ENCODE measurements around the gene ATG10.

The ATG10 gene

GRCh38 chr5:82285206-82285605 is 313.4 kb downstream of the ATG10 start:
- DNase-seq = no peak

- DNase-seq = no peak
Measured at GRCh38 chr5:82287625-82288024, 315.8 kb downstream of the ATG10 start.

- DNase-seq = no peak
Measured at GRCh38 chr5:82290005-82290404, 318.2 kb downstream of the ATG10 start.

DNA sequence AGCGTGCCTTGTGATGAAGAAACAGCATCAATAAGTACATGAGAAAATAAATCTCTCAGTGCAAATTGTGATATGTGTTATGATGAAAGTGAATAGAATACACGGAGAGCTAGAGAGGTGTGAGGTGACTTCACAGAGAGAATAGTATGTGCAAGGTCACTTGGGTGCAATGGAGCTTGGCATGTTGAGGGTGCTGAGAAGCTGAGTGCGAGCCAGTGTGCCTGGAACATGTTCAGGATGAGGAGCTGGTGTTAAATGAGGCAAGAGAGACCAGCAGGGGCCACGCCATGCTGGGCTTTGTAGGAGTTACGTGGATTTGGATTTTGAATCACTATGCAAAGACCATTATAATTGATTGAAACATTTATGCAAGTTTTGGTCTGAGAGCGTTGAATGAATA is 319.1 kb downstream of the ATG10 start:
- DNase-seq = no peak

DNA sequence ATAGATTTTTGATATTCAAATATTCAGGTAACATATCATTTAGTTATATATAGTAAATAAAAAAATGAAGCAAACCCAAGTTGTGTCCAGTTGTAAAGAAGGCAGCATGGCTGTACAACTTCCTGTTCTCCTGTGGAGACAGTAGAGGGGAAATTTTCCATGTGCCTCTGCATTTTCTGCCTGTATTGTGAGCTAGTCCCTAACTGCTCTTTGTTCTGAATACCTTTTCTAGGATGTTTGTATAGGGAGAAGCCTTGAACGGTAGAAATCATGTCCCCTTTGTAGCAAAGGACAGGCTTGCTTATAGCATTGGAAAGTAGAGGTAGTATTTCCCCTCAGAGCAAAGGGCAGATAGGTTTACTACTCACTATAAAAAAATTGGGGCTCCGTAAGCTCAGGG is 319.6 kb downstream of the ATG10 start:
- DNase-seq = no peak

DNA sequence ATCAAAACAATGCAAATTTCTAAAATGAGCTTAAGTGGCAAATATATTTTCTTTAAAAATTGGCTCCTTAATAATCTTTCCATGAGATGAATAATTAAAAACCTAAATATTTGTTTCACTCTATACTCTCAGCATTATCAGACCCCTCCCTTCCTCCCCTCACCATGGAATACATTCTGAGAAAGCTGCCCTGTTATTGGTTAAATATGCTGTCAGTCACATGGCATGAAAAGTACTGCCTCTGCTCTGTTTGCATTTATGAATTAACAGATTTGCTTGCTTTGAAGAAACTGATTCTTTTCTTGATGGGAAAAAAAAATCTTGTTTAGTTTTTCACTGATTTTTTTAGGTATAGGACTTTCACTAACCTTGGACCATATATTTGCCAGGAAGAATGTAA is 323.3 kb downstream of the ATG10 start:
- DNase-seq = no peak

DNA sequence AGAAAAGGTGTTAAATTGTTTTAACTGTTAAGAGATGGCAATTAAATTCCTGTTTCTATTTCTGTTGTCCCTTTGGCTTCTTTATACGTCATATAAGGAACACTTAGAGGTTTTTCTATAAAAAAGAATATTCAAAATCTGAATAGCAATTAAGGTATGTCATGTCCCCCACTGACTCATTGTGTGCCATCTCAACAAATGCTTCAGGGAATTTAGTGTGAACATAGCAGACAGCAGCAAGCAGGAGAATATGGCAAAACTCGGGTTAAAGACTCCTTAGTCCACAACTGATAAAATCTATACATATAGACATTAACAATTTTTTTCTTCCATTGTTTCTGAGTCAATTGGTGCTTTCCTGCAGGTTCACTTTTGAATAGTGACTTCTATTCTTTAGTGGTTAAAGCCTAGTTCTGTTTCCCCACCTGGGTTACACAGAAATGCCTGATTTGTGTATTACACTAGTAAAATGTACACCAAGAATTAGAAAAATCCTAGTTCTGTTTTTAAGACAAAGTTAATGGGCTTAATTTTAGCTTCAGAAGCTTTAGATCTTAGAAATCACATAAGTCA is 324.2 kb downstream of the ATG10 start:
- DNase-seq = no peak

DNA sequence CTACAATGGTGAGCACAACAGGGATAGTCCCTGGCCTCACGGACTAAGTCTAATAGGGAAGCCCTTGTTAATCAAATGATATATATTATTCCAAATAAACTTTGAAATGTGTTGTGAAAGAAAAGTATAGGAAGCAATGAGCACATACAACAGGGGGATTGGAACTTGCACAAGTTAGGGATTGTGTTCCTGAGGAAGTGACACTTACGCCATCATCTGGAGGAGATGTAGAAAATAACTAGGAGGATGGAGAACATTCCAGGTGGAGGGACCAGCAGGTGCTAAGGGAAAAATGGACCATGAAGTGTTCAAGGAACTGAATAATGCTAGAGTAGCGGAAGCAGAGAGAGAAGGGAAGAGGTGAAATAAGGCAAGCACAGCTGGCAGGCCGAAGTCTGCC is 325.1 kb downstream of the ATG10 start:
- no peak for DNase-seq

DNA sequence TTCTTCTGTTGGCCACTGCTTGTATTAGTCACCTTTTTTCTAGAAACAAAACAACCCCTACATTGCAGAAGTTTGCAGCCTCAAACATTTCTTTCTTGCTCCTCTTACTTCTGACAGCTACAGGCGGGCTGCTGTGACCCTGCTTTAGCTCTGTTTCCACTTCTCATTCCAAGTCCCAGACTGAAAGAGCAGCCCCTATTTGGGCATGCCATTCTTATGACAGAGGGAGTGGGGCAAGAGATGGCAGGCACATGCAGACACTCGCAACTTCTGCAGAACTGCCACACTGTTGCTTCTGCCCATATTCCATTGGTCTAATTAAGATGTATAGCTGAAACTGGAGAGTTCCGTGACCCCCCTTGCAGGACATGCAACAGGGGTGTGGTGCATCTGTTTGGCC is 325.9 kb downstream of the ATG10 start:
- no peak for DNase-seq

GRCh38 chr5:82298668-82299067 is 326.8 kb downstream of the ATG10 start:
- DNase-seq = peak in 2 of 3 donors; percentile 13 to 18

DNA sequence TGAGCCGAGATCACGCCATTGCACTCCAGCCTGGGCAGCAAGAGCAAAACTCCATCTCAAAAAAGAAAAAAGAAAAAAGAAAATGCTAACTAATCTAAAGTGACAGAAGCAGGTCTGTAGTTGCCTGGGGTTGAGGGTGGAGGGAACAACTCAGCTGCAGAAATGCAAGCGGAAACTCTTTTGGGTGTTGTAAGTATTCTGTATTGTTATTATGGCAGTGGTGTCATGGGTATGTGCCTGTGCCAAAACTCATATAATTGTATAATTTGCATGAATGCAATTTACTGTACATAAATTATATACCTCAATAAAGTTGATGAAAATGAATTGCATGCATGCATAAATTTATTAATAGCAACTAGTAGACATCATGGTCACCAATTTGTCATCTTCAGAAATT is 329.4 kb downstream of the ATG10 start:
- DNase-seq = no peak

Data from suppressor macrophage treated with lipopolysaccharide for 1 hour (primary cell).